HL-60 (cell line): ENCODE results near the gene FLG2.

Source experiments
- DNase-seq, 2 experiments: peaks; one replicate each; pipeline ENCODE4 v3.0.0-alpha.2; 2010 to 2020; ENCODE audit warnings: low read depth in 1 of 2, low spot score in 1 of 2
- H3K27ac ChIP-seq: fragments of 250-450 bp; sonication (Bioruptor Pico); replicated peaks from 2 replicates; pipeline ENCODE4 v1.5.1; 2020; ENCODE audit warnings: mild to moderate bottlenecking, moderate library complexity
- H3K27me3 ChIP-seq: fragments of 250-450 bp; sonication (Bioruptor Pico); 2 replicates; pipeline ENCODE4 v1.5.1; 2021; ENCODE audit warnings: mild to moderate bottlenecking, moderate library complexity; ENCODE audit not compliant: insufficient read depth, poor library complexity, severe bottlenecking
- H3K4me3 ChIP-seq: replicated peaks from 2 replicates; pipeline ENCODE4 v1.5.1; 2011; ENCODE audit warnings: mild to moderate bottlenecking, control low read depth, low read length; ENCODE audit not compliant: insufficient read depth
- CTCF ChIP-seq: IDR thresholded peaks from one replicate; pipeline ENCODE4 v1.5.1; 2011; ENCODE audit warnings: low read length, control low read depth, inconsistent platforms; ENCODE audit not compliant: insufficient read depth
- GABPA ChIP-seq: IDR thresholded peaks from 2 replicates; pipeline ENCODE4 v1.6.1; 2012; ENCODE audit warnings: low read depth
- POLR2AphosphoS5 ChIP-seq: IDR thresholded peaks from 2 replicates; pipeline ENCODE4 v1.6.1; 2012; ENCODE audit warnings: low read depth
- REST ChIP-seq: IDR thresholded peaks from 2 replicates; pipeline ENCODE4 v1.6.1; 2012; ENCODE audit warnings: low read depth; ENCODE audit not compliant: insufficient replicate concordance
- SPI1 ChIP-seq: IDR thresholded peaks from 2 replicates; pipeline ENCODE4 v1.6.1; 2012; ENCODE audit warnings: low read depth, mild to moderate bottlenecking, borderline replicate concordance

Gene FLG2

GRCh38 chr1:152356736-152357135 lies 3.1 kb downstream of the FLG2 start:
- Histone ChIP-seq H3K27ac (no peak overlapping the region), H3K4me3 (no peak overlapping the region), H3K27me3 (peaks cover 2% of the 10 kb centered on the region)
- TF ChIP-seq CTCF = no peak
- TF ChIP-seq REST = no peak
- no peak for TF ChIP-seq GABPA
- no peak for TF ChIP-seq POLR2AphosphoS5
- TF ChIP-seq SPI1 = no peak
- no peak for DNase-seq

DNA sequence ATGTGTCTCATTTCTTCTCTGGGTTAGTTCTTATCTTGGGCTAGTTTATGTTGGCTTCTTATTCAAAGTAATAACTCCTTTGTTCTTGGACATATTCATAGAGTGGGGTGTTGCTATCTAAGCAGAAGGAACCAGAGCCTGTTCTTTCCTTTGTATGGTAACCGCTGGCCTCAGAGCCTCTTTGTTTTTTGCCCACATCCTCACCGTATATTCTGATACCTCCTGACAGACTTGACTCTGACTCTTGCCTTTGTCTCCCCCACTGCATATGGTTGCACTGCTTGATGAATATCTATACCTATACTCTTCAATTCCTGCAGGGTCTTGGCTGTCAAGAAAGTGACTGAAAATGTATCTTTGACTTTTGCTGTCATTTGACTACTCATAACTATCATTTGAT lies 10.2 kb downstream of the FLG2 start:
- no peak overlapping the region for H3K4me3 ChIP-seq
- no peak for DNase-seq
- TF ChIP-seq CTCF (no peak), GABPA (no peak), SPI1 (no peak), REST (no peak), POLR2AphosphoS5 (no peak)
- H3K27me3 ChIP-seq = peaks cover 2% of the 10 kb centered on the region
- no peak overlapping the region for H3K27ac ChIP-seq

GRCh38 chr1:152348447-152348846 lies 11.4 kb downstream of the FLG2 start:
- TF ChIP-seq CTCF (no peak), GABPA (no peak), POLR2AphosphoS5 (no peak), SPI1 (no peak), REST (no peak)
- peaks cover 6% of the 10 kb centered on the region for H3K27me3 ChIP-seq
- H3K4me3 ChIP-seq = no peak overlapping the region
- no peak for DNase-seq
- H3K27ac ChIP-seq = no peak overlapping the region
